Muscle layer of duodenum (tissue), 2 donors: ENCODE results near the gene NOL4L.

ENCODE experiments used
- H3K27ac ChIP-seq: one replicate; pipeline ENCODE4 v1.7.0; 2013; ENCODE audit warnings: mild to moderate bottlenecking, low read length
- H3K27me3 ChIP-seq: one replicate; pipeline ENCODE4 v1.7.0; 2013; ENCODE audit warnings: low read depth, mild to moderate bottlenecking, control low read depth, low read length
- H3K36me3 ChIP-seq, 2 donors: one replicate each; pipeline ENCODE4 v1.7.0; 2013; ENCODE audit warnings: low read length in 2 of 2, control low read depth in 1 of 2, mild to moderate bottlenecking in 1 of 2; ENCODE audit not compliant: insufficient read depth in 2 of 2, control insufficient read depth in 1 of 2
- H3K4me1 ChIP-seq, 2 donors: one replicate each; pipeline ENCODE4 v1.7.0; 2013; ENCODE audit warnings: low read length in 2 of 2, mild to moderate bottlenecking in 2 of 2, control low read depth in 1 of 2, moderate library complexity in 1 of 2; ENCODE audit not compliant: insufficient read depth in 2 of 2, control insufficient read depth in 1 of 2
- H3K4me3 ChIP-seq, 2 donors: one replicate each; pipeline ENCODE4 v1.7.0; 2013; ENCODE audit warnings: low read length in 2 of 2, low read depth in 1 of 2, mild to moderate bottlenecking in 1 of 2
- H3K9me3 ChIP-seq, 2 donors: one replicate each; pipeline ENCODE4 v1.7.0; 2013; ENCODE audit warnings: low read length in 2 of 2, control low read depth in 1 of 2, mild to moderate bottlenecking in 1 of 2; ENCODE audit not compliant: control insufficient read depth in 1 of 2
- donor health status: healthy.

NOL4L gene

GRCh38 chr20:32404017-32404416, 181.1 kb downstream of the NOL4L start:
- Histone ChIP-seq H3K4me3 (no peak overlapping the region), H3K4me1 (no peaks in the 10 kb centered on the region)

GRCh38 chr20:32400476-32400875, 184.7 kb downstream of the NOL4L start:
- Histone ChIP-seq H3K36me3 (no peaks in the 10 kb centered on the region), H3K27ac (no peak overlapping the region), H3K9me3 (no peaks in the 10 kb centered on the region), H3K4me3 (no peak overlapping the region), H3K4me1 (no peaks in the 10 kb centered on the region), H3K27me3 (no peaks in the 10 kb centered on the region)

More at GRCh38 chr20:32404017-32404416, 181.1 kb downstream of the NOL4L start:
- no peaks in the 10 kb centered on the region for H3K9me3 ChIP-seq
- H3K27me3 ChIP-seq, result no peaks in the 10 kb centered on the region
- no peak overlapping the region for H3K27ac ChIP-seq
- H3K36me3 ChIP-seq, result peaks cover 0 to 4% of the 10 kb centered on the region in 2 donors

- Histone ChIP-seq H3K27ac (no peak overlapping the region), H3K27me3 (no peaks in the 10 kb centered on the region), H3K36me3 (peaks cover 0 to 2% of the 10 kb centered on the region in 2 donors), H3K9me3 (no peaks in the 10 kb centered on the region), H3K4me1 (no peaks in the 10 kb centered on the region), H3K4me3 (no peak overlapping the region)
Observed at GRCh38 chr20:32397567-32398084, 187.5 kb downstream of the NOL4L start.

- Histone ChIP-seq H3K27me3 (no peaks in the 10 kb centered on the region), H3K4me3 (no peak overlapping the region), H3K4me1 (no peaks in the 10 kb centered on the region)
Observed at GRCh38 chr20:32396646-32397160, 188.4 kb downstream of the NOL4L start.

GRCh38 chr20:32395066-32395465, 190.1 kb downstream of the NOL4L start:
- Histone ChIP-seq H3K36me3 (peaks cover 6 to 7% of the 10 kb centered on the region in 2 donors), H3K27ac (no peak overlapping the region), H3K4me1 (peaks cover 0 to 5% of the 10 kb centered on the region in 2 donors)

More at GRCh38 chr20:32396646-32397160, 188.4 kb downstream of the NOL4L start:
- H3K9me3 ChIP-seq, result no peaks in the 10 kb centered on the region
- peaks cover 0 to 2% of the 10 kb centered on the region in 2 donors for H3K36me3 ChIP-seq
- no peak overlapping the region for H3K27ac ChIP-seq

More at GRCh38 chr20:32395066-32395465, 190.1 kb downstream of the NOL4L start:
- no peaks in the 10 kb centered on the region for H3K27me3 ChIP-seq
- H3K9me3 ChIP-seq, result no peaks in the 10 kb centered on the region
- no peak overlapping the region for H3K4me3 ChIP-seq
